ENCODE data around the gene HSD3B7.

Gene HSD3B7

DNA sequence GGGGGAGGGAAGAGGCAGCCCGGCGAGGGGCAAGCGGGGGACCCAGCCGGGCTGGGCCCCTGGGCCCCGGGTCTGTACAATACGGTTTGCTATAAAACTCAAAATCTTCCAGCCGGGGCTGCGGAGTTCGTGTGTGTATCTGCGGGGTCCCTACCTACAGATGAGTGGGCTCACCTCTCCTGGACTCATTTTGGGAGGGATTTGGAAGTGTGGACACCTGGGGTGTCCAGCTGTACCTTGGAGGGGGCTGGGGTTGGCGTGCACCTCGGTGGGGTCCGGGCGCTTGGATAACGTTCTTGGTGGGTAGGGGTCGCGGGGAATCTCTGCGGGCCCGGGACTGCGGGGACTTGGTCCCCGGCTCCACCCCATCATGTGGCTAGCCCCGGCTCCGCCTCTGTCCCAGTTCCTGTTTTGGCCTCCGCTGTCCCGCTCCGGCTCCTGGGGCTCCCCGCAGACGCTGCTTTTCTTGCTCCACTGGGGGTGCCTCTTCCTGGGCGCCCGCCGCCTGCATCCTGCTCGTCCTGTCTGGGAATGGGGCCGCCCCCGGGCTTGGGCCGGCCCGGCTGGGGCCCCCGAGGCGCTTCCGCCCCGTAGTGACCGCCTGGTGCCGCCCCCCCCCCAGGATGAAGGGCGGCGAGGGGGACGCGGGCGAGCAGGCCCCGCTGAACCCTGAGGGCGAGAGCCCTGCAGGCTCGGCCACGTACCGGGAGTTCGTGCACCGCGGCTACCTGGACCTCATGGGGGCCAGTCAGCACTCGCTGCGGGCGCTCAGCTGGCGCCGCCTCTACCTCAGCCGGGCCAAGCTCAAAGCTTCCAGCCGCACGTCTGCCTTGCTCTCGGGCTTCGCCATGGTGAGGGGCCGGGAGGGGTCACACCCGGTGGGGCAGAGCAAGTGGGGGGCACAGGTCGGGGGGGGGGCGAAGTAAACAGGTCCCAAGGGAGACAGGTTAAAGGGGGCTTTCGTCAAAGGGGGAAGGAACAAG is 36.0 kb upstream of the HSD3B7 start, which contains the start of gene ORAI3:
ORAI3 (plus strand) TSS at position 402 of the 983 bp plus-strand sequence; CDS start at position 624, 222 bp downstream.
- TF ChIP-seq, protein P1, sequence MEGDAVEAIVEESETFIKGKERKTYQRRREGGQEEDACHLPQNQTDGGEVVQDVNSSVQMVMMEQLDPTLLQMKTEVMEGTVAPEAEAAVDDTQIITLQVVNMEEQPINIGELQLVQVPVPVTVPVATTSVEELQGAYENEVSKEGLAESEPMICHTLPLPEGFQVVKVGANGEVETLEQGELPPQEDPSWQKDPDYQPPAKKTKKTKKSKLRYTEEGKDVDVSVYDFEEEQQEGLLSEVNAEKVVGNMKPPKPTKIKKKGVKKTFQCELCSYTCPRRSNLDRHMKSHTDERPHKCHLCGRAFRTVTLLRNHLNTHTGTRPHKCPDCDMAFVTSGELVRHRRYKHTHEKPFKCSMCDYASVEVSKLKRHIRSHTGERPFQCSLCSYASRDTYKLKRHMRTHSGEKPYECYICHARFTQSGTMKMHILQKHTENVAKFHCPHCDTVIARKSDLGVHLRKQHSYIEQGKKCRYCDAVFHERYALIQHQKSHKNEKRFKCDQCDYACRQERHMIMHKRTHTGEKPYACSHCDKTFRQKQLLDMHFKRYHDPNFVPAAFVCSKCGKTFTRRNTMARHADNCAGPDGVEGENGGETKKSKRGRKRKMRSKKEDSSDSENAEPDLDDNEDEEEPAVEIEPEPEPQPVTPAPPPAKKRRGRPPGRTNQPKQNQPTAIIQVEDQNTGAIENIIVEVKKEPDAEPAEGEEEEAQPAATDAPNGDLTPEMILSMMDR (IDR thresholded peaks at IDR 0.05; ENCODE audit: low read length), result no peak
- no peak for TF ChIP-seq EZH2 (IDR thresholded peaks at IDR 0.05; ENCODE audit: borderline replicate concordance, low read length)
- H3K4me3 ChIP-seq (ENCODE audit: low read depth, low read length, poor library complexity, severe bottlenecking), result peak within 1 kb of the TSS; percentile 82
- H2AFZ ChIP-seq (ENCODE audit: low read length), result no peak within 1 kb of the TSS
- no peaks in the 10 kb centered on the region for H3K79me2 ChIP-seq (ENCODE audit: insufficient read depth, low read length)
- no peaks in the 10 kb centered on the region for H3K27me3 ChIP-seq (ENCODE audit: insufficient read depth, low read length)
- peaks cover 8% of the 10 kb centered on the region; the same call in 1 of the 2 replicates for H3K36me3 ChIP-seq (ENCODE audit: insufficient read depth, low read length)
- peaks cover 16% of the 10 kb centered on the region for H3K4me1 ChIP-seq (ENCODE audit: insufficient read depth, low read length, severe bottlenecking)
- peak within 1 kb of the TSS; percentile 87 for H3K9ac ChIP-seq (ENCODE audit: low read length)
- no peaks in the 10 kb centered on the region for H3F3A ChIP-seq (ENCODE audit: insufficient read depth, low read length)
- peak within 1 kb of the TSS; percentile 96 for H3K4me2 ChIP-seq (ENCODE audit: low read length)
- no peaks in the 10 kb centered on the region for H3K9me2 ChIP-seq (ENCODE audit: low read depth, low read length)
- H3K27ac ChIP-seq (ENCODE audit: low read depth, low read length, poor library complexity, severe bottlenecking), result peak within 1 kb of the TSS; percentile 31
- no peaks in the 10 kb centered on the region for H3K9me3 ChIP-seq (ENCODE audit: low read length)
- H4K20me1 ChIP-seq (ENCODE audit: insufficient read depth, low read length), result no peaks in the 10 kb centered on the region

DNA sequence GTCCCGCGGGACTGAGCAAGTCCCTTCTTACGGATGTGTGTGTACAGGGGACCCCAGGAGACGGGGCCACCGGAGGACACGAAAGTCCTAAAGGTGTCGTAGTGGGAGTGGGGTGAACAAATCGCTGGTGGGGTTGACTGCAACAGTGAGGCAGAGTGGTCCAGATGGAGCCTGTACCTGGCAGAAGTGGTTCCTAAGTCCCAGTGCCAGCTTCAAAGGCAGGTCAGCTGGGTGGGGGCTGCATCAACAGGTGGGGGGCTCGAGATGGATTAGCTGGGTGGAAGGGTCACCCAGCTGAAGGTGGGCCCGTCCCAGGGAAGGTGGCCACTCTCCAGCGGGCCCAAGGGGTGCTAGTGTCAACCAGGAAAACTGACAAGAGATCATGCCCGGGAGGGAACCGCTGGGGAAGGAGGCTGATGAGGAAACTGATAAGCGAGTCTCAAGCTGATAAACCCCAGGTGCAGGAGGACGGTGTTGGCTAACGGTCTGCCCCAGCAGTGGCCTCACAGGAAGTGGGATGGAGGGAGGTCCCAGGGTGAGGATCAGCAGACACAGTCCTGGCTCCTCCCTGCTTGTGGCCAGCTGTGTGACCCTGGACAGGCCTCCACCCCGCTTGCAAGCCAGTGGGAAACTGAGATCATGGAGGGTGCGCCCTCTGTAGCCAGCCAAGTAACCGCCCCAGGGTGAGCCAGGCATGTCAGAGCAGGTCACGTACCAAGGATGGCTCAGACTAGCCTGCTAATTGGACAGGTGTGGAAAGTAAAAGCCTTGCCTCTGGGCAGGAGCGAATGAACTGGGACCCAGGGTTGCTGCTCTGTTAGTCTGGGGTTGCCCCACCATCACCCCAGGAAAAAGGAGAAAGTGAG is 35.1 kb upstream of the HSD3B7 start:
- Histone ChIP-seq H3F3A (ENCODE audit: insufficient read depth, low read length) (no peaks in the 10 kb centered on the region), H3K9me2 (ENCODE audit: low read depth, low read length) (no peaks in the 10 kb centered on the region), H3K4me2 (ENCODE audit: low read length) (peak overlapping the region; percentile 96), H3K4me3 (ENCODE audit: low read depth, low read length, poor library complexity, severe bottlenecking) (peak overlapping the region; percentile 82), H3K27me3 (ENCODE audit: insufficient read depth, low read length) (no peaks in the 10 kb centered on the region), H3K27ac (ENCODE audit: low read depth, low read length, poor library complexity, severe bottlenecking) (peak overlapping the region; percentile 31), H4K20me1 (ENCODE audit: insufficient read depth, low read length) (no peaks in the 10 kb centered on the region), H3K36me3 (ENCODE audit: insufficient read depth, low read length) (0 out of 2 replicates have a peak, but pooled peaks cover under 1% of the 10 kb centered on the region), H3K9me3 (ENCODE audit: low read length) (no peaks in the 10 kb centered on the region), H3K79me2 (ENCODE audit: insufficient read depth, low read length) (no peaks in the 10 kb centered on the region), H3K9ac (ENCODE audit: low read length) (peak overlapping the region; percentile 87), H2AFZ (ENCODE audit: low read length) (no peak overlapping the region), H3K4me1 (ENCODE audit: insufficient read depth, low read length, severe bottlenecking) (peaks cover 16% of the 10 kb centered on the region)
- TF ChIP-seq, protein P1 (IDR thresholded peaks at IDR 0.05; ENCODE audit: low read length), result peak; percentile 59
- TF ChIP-seq EZH2 (IDR thresholded peaks at IDR 0.05; ENCODE audit: borderline replicate concordance, low read length), result no peak

DNA sequence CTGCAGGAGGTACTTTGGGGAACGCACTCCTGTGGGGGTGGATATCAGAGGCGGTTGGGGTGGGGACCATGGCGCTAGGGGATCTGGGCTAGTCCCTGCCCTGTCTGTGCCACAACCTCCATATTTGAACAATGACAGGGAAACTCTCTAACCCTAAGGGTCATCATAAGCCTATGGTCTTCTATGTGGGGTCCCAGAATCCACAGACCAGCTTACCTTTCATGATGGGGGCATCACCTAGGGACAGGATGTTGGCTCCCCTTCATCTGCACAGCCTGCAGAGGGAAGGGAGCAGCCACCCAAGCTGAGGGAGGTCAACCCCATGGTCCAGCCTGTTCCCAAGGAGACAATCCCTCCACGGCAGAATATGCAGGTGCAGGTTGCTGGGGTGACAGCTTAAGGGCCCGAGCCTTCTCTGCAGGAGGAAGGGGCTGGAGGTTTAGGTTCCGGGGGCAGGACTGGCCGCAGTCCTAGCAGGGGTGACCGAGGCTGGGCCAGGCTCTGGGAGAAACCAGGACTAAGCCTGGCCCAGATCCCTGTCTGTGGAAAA is 34.4 kb upstream of the HSD3B7 start:
- H3K4me3 ChIP-seq (ENCODE audit: low read depth, low read length, poor library complexity, severe bottlenecking), result peak overlapping the region; percentile 82
- peaks cover 16% of the 10 kb centered on the region for H3K4me1 ChIP-seq (ENCODE audit: insufficient read depth, low read length, severe bottlenecking)
- no peaks in the 10 kb centered on the region for H3K9me3 ChIP-seq (ENCODE audit: low read length)
- H3F3A ChIP-seq (ENCODE audit: insufficient read depth, low read length), result no peaks in the 10 kb centered on the region
- H3K9ac ChIP-seq (ENCODE audit: low read length), result peak overlapping the region; percentile 87; the same call in 1 of the 2 replicates
- H3K9me2 ChIP-seq (ENCODE audit: low read depth, low read length), result no peaks in the 10 kb centered on the region
- no peak overlapping the region for H2AFZ ChIP-seq (ENCODE audit: low read length)
- no peaks in the 10 kb centered on the region for H3K79me2 ChIP-seq (ENCODE audit: insufficient read depth, low read length)
- H3K36me3 ChIP-seq (ENCODE audit: insufficient read depth, low read length), result no peaks in the 10 kb centered on the region
- H3K4me2 ChIP-seq (ENCODE audit: low read length), result peak overlapping the region; percentile 96
- H3K27ac ChIP-seq (ENCODE audit: low read depth, low read length, poor library complexity, severe bottlenecking), result peak overlapping the region; percentile 31
- no peaks in the 10 kb centered on the region for H3K27me3 ChIP-seq (ENCODE audit: insufficient read depth, low read length)
- H4K20me1 ChIP-seq (ENCODE audit: insufficient read depth, low read length), result no peaks in the 10 kb centered on the region
- TF ChIP-seq, protein P1 (IDR thresholded peaks at IDR 0.05; ENCODE audit: low read length), result no peak
- TF ChIP-seq EZH2 (IDR thresholded peaks at IDR 0.05; ENCODE audit: borderline replicate concordance, low read length), result no peak
